ENCODE results near the gene MBNL1.

Gene MBNL1

DNA sequence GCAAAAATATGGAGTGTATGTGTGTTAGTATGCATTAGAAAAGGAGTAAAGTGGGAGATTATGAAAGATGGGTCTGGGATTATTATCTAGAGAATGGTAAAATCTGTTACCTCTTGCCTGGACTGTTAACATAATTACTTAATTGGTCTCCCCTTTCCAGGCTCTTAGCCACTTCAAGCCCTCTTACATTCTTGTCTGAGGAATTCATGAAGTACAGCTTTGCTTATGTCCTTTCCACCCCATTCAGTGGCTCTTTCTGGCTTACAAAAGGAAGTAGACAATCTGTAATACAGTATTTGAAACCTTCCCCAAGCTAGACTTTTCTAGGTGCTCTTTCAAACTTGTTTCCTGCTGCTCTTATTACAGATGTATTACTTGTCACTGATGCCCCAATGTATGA, 129.8 kb downstream of the MBNL1 start:
- TF ChIP-seq, protein P1, sequence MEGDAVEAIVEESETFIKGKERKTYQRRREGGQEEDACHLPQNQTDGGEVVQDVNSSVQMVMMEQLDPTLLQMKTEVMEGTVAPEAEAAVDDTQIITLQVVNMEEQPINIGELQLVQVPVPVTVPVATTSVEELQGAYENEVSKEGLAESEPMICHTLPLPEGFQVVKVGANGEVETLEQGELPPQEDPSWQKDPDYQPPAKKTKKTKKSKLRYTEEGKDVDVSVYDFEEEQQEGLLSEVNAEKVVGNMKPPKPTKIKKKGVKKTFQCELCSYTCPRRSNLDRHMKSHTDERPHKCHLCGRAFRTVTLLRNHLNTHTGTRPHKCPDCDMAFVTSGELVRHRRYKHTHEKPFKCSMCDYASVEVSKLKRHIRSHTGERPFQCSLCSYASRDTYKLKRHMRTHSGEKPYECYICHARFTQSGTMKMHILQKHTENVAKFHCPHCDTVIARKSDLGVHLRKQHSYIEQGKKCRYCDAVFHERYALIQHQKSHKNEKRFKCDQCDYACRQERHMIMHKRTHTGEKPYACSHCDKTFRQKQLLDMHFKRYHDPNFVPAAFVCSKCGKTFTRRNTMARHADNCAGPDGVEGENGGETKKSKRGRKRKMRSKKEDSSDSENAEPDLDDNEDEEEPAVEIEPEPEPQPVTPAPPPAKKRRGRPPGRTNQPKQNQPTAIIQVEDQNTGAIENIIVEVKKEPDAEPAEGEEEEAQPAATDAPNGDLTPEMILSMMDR (conservative IDR thresholded peaks at IDR 0.05; ENCODE audit: low read depth, low read length): no peak
- DNase-seq (ENCODE audit: low read depth): peak; percentile 47
- no peak overlapping the region for H3K4me3 ChIP-seq (ENCODE audit: low read depth, low read length)

DNA sequence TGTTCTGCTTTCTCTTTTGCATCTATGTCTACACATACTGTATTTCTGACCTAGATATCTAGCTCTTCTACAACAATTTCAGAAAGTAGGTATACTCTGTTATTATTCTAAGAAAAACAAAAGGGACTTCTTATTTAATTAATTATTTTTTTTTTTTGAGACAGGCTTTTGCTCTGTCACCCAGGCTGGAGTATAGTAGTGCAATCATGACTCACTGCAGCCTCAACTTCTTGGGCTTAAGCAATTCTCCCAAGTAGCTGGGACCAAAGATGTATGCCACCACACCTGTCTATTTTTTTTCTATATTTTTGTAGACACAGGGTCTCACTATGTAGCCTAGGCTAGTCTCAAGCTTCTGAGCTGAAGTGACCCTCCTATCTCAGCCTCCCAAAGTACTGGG, 130.6 kb downstream of the MBNL1 start:
- TF ChIP-seq, protein P1 (conservative IDR thresholded peaks at IDR 0.05; ENCODE audit: low read depth, low read length): no peak
- peak; percentile 62 for DNase-seq (ENCODE audit: low read depth)
- no peak overlapping the region for H3K4me3 ChIP-seq (ENCODE audit: low read depth, low read length)

DNA sequence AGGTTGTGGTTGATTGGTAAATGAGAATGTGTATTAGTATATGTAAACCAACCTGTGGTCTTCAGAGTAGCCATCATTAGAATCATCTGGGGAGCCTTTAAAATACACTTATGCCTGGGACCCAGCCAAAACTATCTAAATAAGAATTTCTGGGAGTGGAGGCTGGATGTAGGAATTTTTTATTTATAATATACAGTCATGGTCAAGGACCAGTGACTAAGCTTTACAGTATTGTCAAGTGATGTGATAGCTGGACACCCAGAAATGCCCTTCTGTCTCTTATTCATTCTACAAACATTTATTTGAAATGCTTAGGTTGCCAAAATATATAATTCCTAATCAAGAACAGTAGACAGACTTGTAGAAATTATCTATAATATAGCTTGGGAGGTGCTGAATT, 132.2 kb downstream of the MBNL1 start:
- peak; percentile 45 for DNase-seq (ENCODE audit: low read depth)
- H3K4me3 ChIP-seq (ENCODE audit: low read depth, low read length): no peak overlapping the region
- TF ChIP-seq, protein P1 (conservative IDR thresholded peaks at IDR 0.05; ENCODE audit: low read depth, low read length): no peak

DNA sequence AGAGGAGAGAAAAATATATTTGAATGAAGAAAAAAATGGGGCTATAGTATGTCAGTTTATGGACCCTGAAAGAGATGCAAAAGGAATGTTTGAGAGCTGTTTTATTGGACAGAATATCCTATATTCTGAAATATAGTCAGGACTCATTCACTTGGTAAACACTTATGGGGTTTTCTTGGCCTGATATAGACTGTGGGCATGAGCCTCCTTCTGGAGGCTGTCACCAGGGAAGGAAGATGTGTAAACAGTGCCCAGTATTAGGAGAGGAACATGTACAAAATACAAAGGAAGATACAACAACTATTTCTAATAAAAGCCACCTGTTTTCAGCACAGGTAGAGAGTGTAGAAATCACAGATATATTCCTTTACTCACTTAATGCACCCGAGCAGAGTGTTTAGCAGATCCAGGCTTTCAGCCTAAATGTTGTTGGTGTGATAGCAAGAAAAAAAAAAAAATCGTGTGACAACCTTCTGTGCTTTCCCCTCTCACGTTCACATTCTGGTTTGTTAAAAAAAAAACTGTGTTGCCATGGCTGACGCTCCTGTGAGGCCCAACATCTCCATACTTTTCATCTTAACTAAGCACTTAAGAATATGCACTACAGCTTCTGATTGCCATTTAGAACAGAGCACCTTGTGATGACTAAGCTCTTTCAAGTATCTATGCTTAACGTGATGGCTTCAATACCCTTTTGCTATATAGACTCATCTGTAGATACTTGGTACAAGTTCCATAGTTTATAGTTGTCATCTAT, 134.1 kb downstream of the MBNL1 start:
- H3K4me3 ChIP-seq (ENCODE audit: low read depth, low read length): no peak overlapping the region
- DNase-seq (ENCODE audit: low read depth): peak; percentile 44
- TF ChIP-seq, protein P1 (conservative IDR thresholded peaks at IDR 0.05; ENCODE audit: low read depth, low read length): no peak

DNA sequence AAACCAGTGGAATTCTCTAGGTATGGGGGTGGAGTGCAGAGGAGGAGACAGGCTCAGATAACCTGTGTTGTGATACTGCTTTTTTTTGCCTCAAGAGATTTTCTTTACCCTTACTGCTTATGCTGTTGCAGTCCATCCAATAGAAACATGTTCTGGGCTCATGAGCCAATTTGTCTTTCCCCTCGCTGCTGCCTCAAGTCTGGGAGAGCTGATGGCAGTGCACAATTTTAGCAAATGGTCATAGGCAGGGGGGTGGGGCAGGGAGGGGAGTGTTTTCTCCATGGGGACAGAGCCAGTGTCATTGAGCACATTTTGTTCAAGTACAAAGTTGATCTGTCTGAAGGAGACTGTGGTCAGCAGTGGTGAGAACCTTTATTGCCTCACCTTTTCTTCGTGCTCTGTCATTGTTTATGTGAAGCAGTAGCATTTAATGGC, 134.9 kb downstream of the MBNL1 start:
- TF ChIP-seq, protein P1 (conservative IDR thresholded peaks at IDR 0.05; ENCODE audit: low read depth, low read length): no peak
- H3K4me3 ChIP-seq (ENCODE audit: low read depth, low read length): no peak overlapping the region

DNA sequence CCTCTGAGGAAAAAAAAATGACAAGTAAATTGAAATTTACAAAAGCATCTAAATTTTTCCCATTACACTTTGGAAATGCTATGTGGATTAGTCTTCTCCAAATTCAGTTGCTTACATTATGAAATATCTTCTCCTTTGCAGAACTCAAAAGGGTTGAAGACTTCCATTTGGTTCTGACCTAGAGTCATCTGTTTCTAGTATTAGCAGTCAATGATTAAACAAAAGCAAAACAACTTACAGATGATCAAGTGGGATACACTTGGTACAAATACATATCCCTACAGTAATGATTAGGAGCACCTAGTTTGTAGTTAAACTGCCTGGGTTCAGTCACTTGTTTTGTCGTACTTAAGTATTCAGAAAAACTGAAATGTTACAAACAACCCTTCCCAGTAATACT, 136.2 kb downstream of the MBNL1 start:
- no peak overlapping the region for H3K4me3 ChIP-seq (ENCODE audit: low read depth, low read length)
- no peak for DNase-seq (ENCODE audit: low read depth)
- TF ChIP-seq, protein P1 (conservative IDR thresholded peaks at IDR 0.05; ENCODE audit: low read depth, low read length): no peak

More for the DNA sequence above, 134.9 kb downstream of the MBNL1 start:
- peak; percentile 61 for DNase-seq (ENCODE audit: low read depth)
